ENCODE measurements around the gene RBM20. TPM values are rescaled to one million over a fixed set of nuclear protein-coding genes. Genes with fewer than 3 reads are reported as not detected.

RBM20 gene
- total and polyA plus RNA-seq, 8 donors: under 0.01 to 6.2 (median 0.59) TPM; not detected in 2

GRCh38 chr10:110612087-110612486 lies 32.0 kb upstream of the RBM20 start:
- intact Hi-C loops (cut with DNase I; ENCODE audit: low total_unique reads): loop anchor here (5.0 kb wide), 1 partner anchor 65 kb away; no protein-coding TSS in a partner anchor
- H3K4me3 ChIP-seq: no peak overlapping the region
- WGBS, 5 donors: 71 to 90% (median 77%) methylated on average over 3 of the region's 3 CpGs

DNA sequence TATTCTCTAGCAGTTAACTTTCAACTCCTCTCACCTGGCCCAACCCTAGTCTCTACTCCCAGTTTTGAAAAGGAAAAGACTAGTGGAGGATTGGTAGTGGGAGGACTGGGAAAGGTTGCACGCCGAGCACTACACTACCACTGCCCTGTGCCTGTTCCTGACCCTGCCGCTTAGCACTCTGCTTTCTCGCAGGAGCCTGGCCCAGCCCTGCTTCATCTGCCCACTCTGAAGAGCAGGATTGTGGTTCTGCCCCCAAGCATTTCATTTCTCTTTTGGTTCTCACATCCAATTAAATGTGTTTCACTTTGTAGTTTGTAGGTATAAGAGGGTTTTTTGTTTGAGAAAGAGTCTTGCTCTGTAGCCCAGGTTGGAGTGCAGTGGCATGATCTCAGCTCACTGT lies 31.5 kb upstream of the RBM20 start:
- peaks cover 0 to 9% (median 0%) of the 10 kb centered on the region in 4 donors for H3K4me1 ChIP-seq
- no peaks in the 10 kb centered on the region for H3K9me3 ChIP-seq
- no peak overlapping the region for H3K4me3 ChIP-seq
- TF ChIP-seq, protein P1, sequence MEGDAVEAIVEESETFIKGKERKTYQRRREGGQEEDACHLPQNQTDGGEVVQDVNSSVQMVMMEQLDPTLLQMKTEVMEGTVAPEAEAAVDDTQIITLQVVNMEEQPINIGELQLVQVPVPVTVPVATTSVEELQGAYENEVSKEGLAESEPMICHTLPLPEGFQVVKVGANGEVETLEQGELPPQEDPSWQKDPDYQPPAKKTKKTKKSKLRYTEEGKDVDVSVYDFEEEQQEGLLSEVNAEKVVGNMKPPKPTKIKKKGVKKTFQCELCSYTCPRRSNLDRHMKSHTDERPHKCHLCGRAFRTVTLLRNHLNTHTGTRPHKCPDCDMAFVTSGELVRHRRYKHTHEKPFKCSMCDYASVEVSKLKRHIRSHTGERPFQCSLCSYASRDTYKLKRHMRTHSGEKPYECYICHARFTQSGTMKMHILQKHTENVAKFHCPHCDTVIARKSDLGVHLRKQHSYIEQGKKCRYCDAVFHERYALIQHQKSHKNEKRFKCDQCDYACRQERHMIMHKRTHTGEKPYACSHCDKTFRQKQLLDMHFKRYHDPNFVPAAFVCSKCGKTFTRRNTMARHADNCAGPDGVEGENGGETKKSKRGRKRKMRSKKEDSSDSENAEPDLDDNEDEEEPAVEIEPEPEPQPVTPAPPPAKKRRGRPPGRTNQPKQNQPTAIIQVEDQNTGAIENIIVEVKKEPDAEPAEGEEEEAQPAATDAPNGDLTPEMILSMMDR (IDR thresholded peaks at IDR 0.05): no peak
- TF ChIP-seq POLR2AphosphoS5 (IDR thresholded peaks at IDR 0.05) (no peak), POLR2A (IDR thresholded peaks at IDR 0.05) (no peak), EP300 (IDR thresholded peaks at IDR 0.05) (no peak)
- no peaks in the 10 kb centered on the region for H3K27me3 ChIP-seq
- DNase-seq: no peak
- intact Hi-C loops (cut with DNase I; ENCODE audit: low total_unique reads): loop anchor here (5.0 kb wide), 1 partner anchor 65 kb away; no protein-coding TSS in a partner anchor
- H3K27ac ChIP-seq: no peak overlapping the region
- no peaks in the 10 kb centered on the region for H3K36me3 ChIP-seq
- 88 to 96% (median 91%) methylated on average over 4 of the region's 4 CpGs for WGBS, 5 donors

More at GRCh38 chr10:110612087-110612486, 32.0 kb upstream of the RBM20 start:
- DNase-seq: no peak
- H3K27me3 ChIP-seq: no peaks in the 10 kb centered on the region
- TF ChIP-seq, protein P1 (IDR thresholded peaks at IDR 0.05): no peak
- TF ChIP-seq POLR2A (IDR thresholded peaks at IDR 0.05): no peak
- TF ChIP-seq EP300 (IDR thresholded peaks at IDR 0.05): no peak
- no peak for TF ChIP-seq POLR2AphosphoS5 (IDR thresholded peaks at IDR 0.05)
- H3K27ac ChIP-seq: no peak overlapping the region
- no peaks in the 10 kb centered on the region for H3K36me3 ChIP-seq
- H3K4me1 ChIP-seq: peaks cover 0 to 9% (median 0%) of the 10 kb centered on the region in 4 donors
- H3K9me3 ChIP-seq: no peaks in the 10 kb centered on the region

- intact Hi-C loops (cut with DNase I; ENCODE audit: low total_unique reads): loop anchor here (5.0 kb wide), 1 partner anchor 64 kb away; no protein-coding TSS in a partner anchor
- Histone ChIP-seq H3K36me3 (no peaks in the 10 kb centered on the region), H3K27ac (no peak overlapping the region), H3K4me3 (no peak overlapping the region), H3K27me3 (no peaks in the 10 kb centered on the region), H3K9me3 (no peaks in the 10 kb centered on the region), H3K4me1 (peaks cover 0 to 1% (median 0%) of the 10 kb centered on the region in 4 donors)
- DNase-seq: no peak
- TF ChIP-seq, protein P1 (IDR thresholded peaks at IDR 0.05): no peak
- TF ChIP-seq POLR2AphosphoS5 (IDR thresholded peaks at IDR 0.05): no peak
- TF ChIP-seq EP300 (IDR thresholded peaks at IDR 0.05): no peak
- TF ChIP-seq POLR2A (IDR thresholded peaks at IDR 0.05): no peak
- 72 to 81% (median 74%) methylated on average over 8 of the region's 8 CpGs for WGBS, 5 donors
Measured at GRCh38 chr10:110613341-110613995, 30.7 kb upstream of the RBM20 start.

- Histone ChIP-seq H3K4me3 (no peak overlapping the region), H3K27ac (no peak overlapping the region), H3K27me3 (no peaks in the 10 kb centered on the region), H3K9me3 (no peaks in the 10 kb centered on the region), H3K4me1 (no peaks in the 10 kb centered on the region), H3K36me3 (no peaks in the 10 kb centered on the region)
- no peak for DNase-seq
- intact Hi-C loops (cut with DNase I; ENCODE audit: low total_unique reads): loop anchor here (5.0 kb wide), 1 partner anchor 63 kb away; no protein-coding TSS in a partner anchor
- 83 to 85% (median 85%) methylated on average over 8 to 9 of the region's 9 CpGs for WGBS, 5 donors
- TF ChIP-seq POLR2AphosphoS5 (IDR thresholded peaks at IDR 0.05): no peak
- TF ChIP-seq, protein P1 (IDR thresholded peaks at IDR 0.05): no peak
Measured at GRCh38 chr10:110613996-110614495, 30.1 kb upstream of the RBM20 start.

All from stomach (tissue), 9 donors.